Activated T-cell treated with anti-CD3 and anti-CD28 coated beads, Interleukin-2, amount 50 U/mL, for 24 hours (primary cell): Measurements from ENCODE around the gene ADNP.

Experiments used
- DNase-seq: peaks from one replicate; pipeline ENCODE4 v3.0.0-alpha.2; 2020
- H3K27ac Mint-ChIP-seq: 2 replicates; pipeline ENCODE4 v1.8.0; 2020; ENCODE audit warnings: mild to moderate bottlenecking, mixed read lengths
- H3K27me3 Mint-ChIP-seq: 2 replicates; pipeline ENCODE4 v1.8.0; 2020; ENCODE audit warnings: mixed read lengths
- H3K36me3 Mint-ChIP-seq: 2 replicates; pipeline ENCODE4 v1.8.0; 2020; ENCODE audit warnings: low read depth, mixed read lengths
- H3K4me1 Mint-ChIP-seq: 2 replicates; pipeline ENCODE4 v1.8.0; 2020; ENCODE audit warnings: low read depth, mixed read lengths
- H3K4me3 Mint-ChIP-seq: 2 replicates; pipeline ENCODE4 v1.8.0; 2020; ENCODE audit warnings: mild to moderate bottlenecking, moderate library complexity, mixed read lengths
- H3K9me3 Mint-ChIP-seq: 2 replicates; pipeline ENCODE4 v1.8.0; 2020; ENCODE audit warnings: mixed read lengths

Gene ADNP

GRCh38 chr20:50876063-50876685 lies 55.1 kb downstream of the ADNP start:
- no peaks in the 10 kb centered on the region for H3K4me1 Mint-ChIP-seq
- no peak for DNase-seq
- peaks cover 32% of the 10 kb centered on the region for H3K36me3 Mint-ChIP-seq
- H3K27me3 Mint-ChIP-seq, result no peaks in the 10 kb centered on the region
- H3K4me3 Mint-ChIP-seq, result no peak overlapping the region
- H3K9me3 Mint-ChIP-seq, result no peaks in the 10 kb centered on the region
- no peak overlapping the region for H3K27ac Mint-ChIP-seq

GRCh38 chr20:50874758-50875665 lies 56.2 kb downstream of the ADNP start:
- peaks cover 31% of the 10 kb centered on the region for H3K36me3 Mint-ChIP-seq
- H3K4me3 Mint-ChIP-seq, result no peak overlapping the region
- no peaks in the 10 kb centered on the region for H3K4me1 Mint-ChIP-seq
- no peak for DNase-seq
- no peaks in the 10 kb centered on the region for H3K9me3 Mint-ChIP-seq
- H3K27ac Mint-ChIP-seq, result peak overlapping the region; percentile 33
- no peaks in the 10 kb centered on the region for H3K27me3 Mint-ChIP-seq

- H3K27me3 Mint-ChIP-seq, result no peaks in the 10 kb centered on the region
Measured at GRCh38 chr20:50874111-50874757, 57.0 kb downstream of the ADNP start.

GRCh38 chr20:50873585-50873984 lies 57.7 kb downstream of the ADNP start:
- Mint-ChIP-seq H3K27ac (no peak overlapping the region), H3K4me3 (no peak overlapping the region), H3K27me3 (no peaks in the 10 kb centered on the region), H3K9me3 (no peaks in the 10 kb centered on the region), H3K36me3 (peaks cover 23% of the 10 kb centered on the region), H3K4me1 (no peaks in the 10 kb centered on the region)
- DNase-seq, result no peak

More at GRCh38 chr20:50874111-50874757, 57.0 kb downstream of the ADNP start:
- DNase-seq, result no peak
- Mint-ChIP-seq H3K9me3 (no peaks in the 10 kb centered on the region), H3K27ac (peak overlapping the region; percentile 33), H3K36me3 (peaks cover 27% of the 10 kb centered on the region), H3K4me3 (no peak overlapping the region), H3K4me1 (no peaks in the 10 kb centered on the region)

- no peak overlapping the region for H3K27ac Mint-ChIP-seq
- H3K4me3 Mint-ChIP-seq, result no peak overlapping the region
- peaks cover 22% of the 10 kb centered on the region for H3K36me3 Mint-ChIP-seq
- no peaks in the 10 kb centered on the region for H3K9me3 Mint-ChIP-seq
- H3K4me1 Mint-ChIP-seq, result no peaks in the 10 kb centered on the region
- no peak for DNase-seq
- no peaks in the 10 kb centered on the region for H3K27me3 Mint-ChIP-seq
Measured at GRCh38 chr20:50872560-50873425, 58.4 kb downstream of the ADNP start.

GRCh38 chr20:50870561-50871161 lies 60.6 kb downstream of the ADNP start:
- no peaks in the 10 kb centered on the region for H3K9me3 Mint-ChIP-seq
- no peak overlapping the region for H3K27ac Mint-ChIP-seq

GRCh38 chr20:50868509-50869495 lies 62.4 kb downstream of the ADNP start:
- peaks cover 2% of the 10 kb centered on the region for H3K36me3 Mint-ChIP-seq
- H3K27ac Mint-ChIP-seq, result no peak overlapping the region
- H3K27me3 Mint-ChIP-seq, result no peaks in the 10 kb centered on the region
- H3K4me3 Mint-ChIP-seq, result no peak overlapping the region
- H3K4me1 Mint-ChIP-seq, result no peaks in the 10 kb centered on the region
- no peaks in the 10 kb centered on the region for H3K9me3 Mint-ChIP-seq
- no peak for DNase-seq

More at GRCh38 chr20:50870561-50871161, 60.6 kb downstream of the ADNP start:
- H3K4me1 Mint-ChIP-seq, result no peaks in the 10 kb centered on the region
- no peak overlapping the region for H3K4me3 Mint-ChIP-seq
- H3K27me3 Mint-ChIP-seq, result no peaks in the 10 kb centered on the region
- DNase-seq, result no peak
- H3K36me3 Mint-ChIP-seq, result peaks cover 6% of the 10 kb centered on the region

GRCh38 chr20:50867805-50868204 lies 63.4 kb downstream of the ADNP start:
- Mint-ChIP-seq H3K9me3 (no peaks in the 10 kb centered on the region), H3K4me1 (no peaks in the 10 kb centered on the region), H3K27ac (no peak overlapping the region), H3K27me3 (no peaks in the 10 kb centered on the region), H3K4me3 (no peak overlapping the region), H3K36me3 (peaks cover 2% of the 10 kb centered on the region)
- DNase-seq, result no peak

GRCh38 chr20:50866831-50867230 lies 64.4 kb downstream of the ADNP start:
- no peak for DNase-seq
- Mint-ChIP-seq H3K9me3 (no peaks in the 10 kb centered on the region), H3K36me3 (peaks cover 2% of the 10 kb centered on the region), H3K27ac (no peak overlapping the region), H3K27me3 (no peaks in the 10 kb centered on the region), H3K4me3 (no peak overlapping the region), H3K4me1 (no peaks in the 10 kb centered on the region)

- Mint-ChIP-seq H3K4me1 (no peaks in the 10 kb centered on the region), H3K9me3 (no peaks in the 10 kb centered on the region), H3K36me3 (no peaks in the 10 kb centered on the region), H3K27me3 (no peaks in the 10 kb centered on the region), H3K27ac (no peak overlapping the region), H3K4me3 (no peak overlapping the region)
- no peak for DNase-seq
Measured at GRCh38 chr20:50866036-50866685, 65.1 kb downstream of the ADNP start.

- Mint-ChIP-seq H3K9me3 (no peaks in the 10 kb centered on the region), H3K27ac (no peak overlapping the region), H3K27me3 (no peaks in the 10 kb centered on the region), H3K4me3 (no peak overlapping the region), H3K36me3 (no peaks in the 10 kb centered on the region), H3K4me1 (no peaks in the 10 kb centered on the region)
- no peak for DNase-seq
Measured at GRCh38 chr20:50865591-50865990, 65.6 kb downstream of the ADNP start.

GRCh38 chr20:50865114-50865513 lies 66.1 kb downstream of the ADNP start:
- Mint-ChIP-seq H3K9me3 (no peaks in the 10 kb centered on the region), H3K27me3 (no peaks in the 10 kb centered on the region), H3K4me1 (no peaks in the 10 kb centered on the region), H3K36me3 (no peaks in the 10 kb centered on the region), H3K4me3 (no peak overlapping the region), H3K27ac (no peak overlapping the region)
- no peak for DNase-seq
